Astrocyte (in vitro differentiated cells and primary cell): ENCODE measurements around the gene USP15. TPM values are rescaled to one million over a fixed set of nuclear protein-coding genes. Genes with fewer than 3 reads are reported as not detected.

Experiments
- DNase-seq: peaks from one replicate; pipeline ENCODE4 v3.0.0-alpha.2; 2010; ENCODE audit warnings: low read depth
- FAIRE-seq: peaks from 2 replicates; lab custom pipeline; 2011; peaks lifted over from hg19 to GRCh38; lab: Jason Lieb, UNC
- H2AFZ ChIP-seq: 2 replicates; pipeline ENCODE4 v1.6.0; 2012; ENCODE audit warnings: low read depth, low read length, inconsistent platforms
- H3K27ac ChIP-seq: 2 replicates; pipeline ENCODE4 v1.5.1; 2011; ENCODE audit warnings: low read depth, low read length, inconsistent platforms
- H3K27me3 ChIP-seq: 2 replicates; pipeline ENCODE4 v1.6.0; 2011; ENCODE audit warnings: low read length, inconsistent platforms; ENCODE audit not compliant: insufficient read depth
- H3K36me3 ChIP-seq: 2 replicates; pipeline ENCODE4 v1.5.1; 2011; ENCODE audit warnings: low read length, inconsistent platforms; ENCODE audit not compliant: insufficient read depth
- H3K4me1 ChIP-seq: 2 replicates; pipeline ENCODE4 v1.5.1; 2011; ENCODE audit warnings: low read length, inconsistent platforms; ENCODE audit not compliant: insufficient read depth
- H3K4me2 ChIP-seq: 2 replicates; pipeline ENCODE4 v1.6.0; 2012; ENCODE audit warnings: low read length, inconsistent platforms
- H3K4me3 ChIP-seq: 2 replicates; pipeline ENCODE4 v1.5.1; 2011; ENCODE audit warnings: low read depth, mild to moderate bottlenecking, low read length, inconsistent platforms; ENCODE audit not compliant: insufficient read depth
- H3K79me2 ChIP-seq: 2 replicates; pipeline ENCODE4 v1.6.0; 2012; ENCODE audit warnings: mild to moderate bottlenecking, low read length, inconsistent platforms; ENCODE audit not compliant: insufficient read depth
- H3K9ac ChIP-seq: 2 replicates; pipeline ENCODE4 v1.6.0; 2012; ENCODE audit warnings: mild to moderate bottlenecking, low read length, inconsistent platforms
- H3K9me3 ChIP-seq: 2 replicates; pipeline ENCODE4 v1.5.1; 2012; ENCODE audit warnings: low read depth, mild to moderate bottlenecking, low read length, inconsistent platforms; ENCODE audit not compliant: insufficient read depth
- H4K20me1 ChIP-seq: 2 replicates; pipeline ENCODE4 v1.6.0; 2012; ENCODE audit warnings: low read length, inconsistent platforms; ENCODE audit not compliant: insufficient read depth
- H3K27ac Mint-ChIP-seq: one replicate; pipeline ENCODE4 v1.8.0; 2021; ENCODE audit warnings: mild to moderate bottlenecking, mixed read lengths; ENCODE audit not compliant: unreplicated experiment
- H3K27me3 Mint-ChIP-seq: one replicate; pipeline ENCODE4 v1.8.0; 2021; ENCODE audit warnings: low read depth, mixed read lengths; ENCODE audit not compliant: unreplicated experiment
- H3K36me3 Mint-ChIP-seq: one replicate; pipeline ENCODE4 v1.8.0; 2021; ENCODE audit warnings: low read depth, mixed read lengths; ENCODE audit not compliant: unreplicated experiment
- H3K4me1 Mint-ChIP-seq: one replicate; pipeline ENCODE4 v1.8.0; 2021; ENCODE audit warnings: low read depth, mixed read lengths; ENCODE audit not compliant: unreplicated experiment
- H3K4me3 Mint-ChIP-seq: one replicate; pipeline ENCODE4 v1.8.0; 2021; ENCODE audit warnings: mild to moderate bottlenecking, moderate library complexity, mixed read lengths; ENCODE audit not compliant: unreplicated experiment
- H3K9me3 Mint-ChIP-seq: one replicate; pipeline ENCODE4 v1.8.0; 2021; ENCODE audit warnings: mild to moderate bottlenecking, mixed read lengths; ENCODE audit not compliant: unreplicated experiment
- CTCF ChIP-seq: IDR thresholded peaks from 2 replicates; pipeline ENCODE4 v1.5.1; 2011; ENCODE audit warnings: low read depth, mild to moderate bottlenecking, inconsistent platforms, low read length, moderate library complexity; ENCODE audit not compliant: insufficient read depth
- EZH2 ChIP-seq: IDR thresholded peaks from 2 replicates; pipeline ENCODE4 v1.6.1; 2012; ENCODE audit warnings: mild to moderate bottlenecking, low read length, inconsistent platforms; ENCODE audit not compliant: insufficient read depth
- total RNA-seq: library from RNA; stranded (reverse); gene quantifications from 2 replicates; pipeline ENCODE4 v1.2.1, GENCODE V29; 2021

USP15 gene
- total RNA-seq, 1 donor from 2014 or later: 81.9 TPM

GRCh38 chr12:62261876-62262517 is 1.8 kb downstream of the USP15 start:
- no peaks in the 10 kb centered on the region for H3K9me3 Mint-ChIP-seq
- Histone ChIP-seq H2AFZ (no peak overlapping the region), H3K4me1 (no peaks in the 10 kb centered on the region), H3K4me3 (peak overlapping the region; percentile 93), H3K36me3 (no peaks in the 10 kb centered on the region), H3K4me2 (peak overlapping the region; percentile 85), H4K20me1 (peaks cover 55% of the 10 kb centered on the region), H3K79me2 (peaks cover 68% of the 10 kb centered on the region), H3K9ac (no peak overlapping the region), H3K9me3 (no peaks in the 10 kb centered on the region), H3K27me3 (no peaks in the 10 kb centered on the region), H3K27ac (no peak overlapping the region)
- DNase-seq: no peak
- no peak for TF ChIP-seq EZH2
- TF ChIP-seq CTCF: no peak
- peak overlapping the region; percentile 96 for H3K4me3 Mint-ChIP-seq
- no peaks in the 10 kb centered on the region for H3K36me3 Mint-ChIP-seq
- no peaks in the 10 kb centered on the region for H3K27me3 Mint-ChIP-seq
- no peak for FAIRE-seq
- H3K27ac Mint-ChIP-seq: peak overlapping the region; percentile 59
- H3K4me1 Mint-ChIP-seq: peaks cover 15% of the 10 kb centered on the region

- H3K9me3 Mint-ChIP-seq: no peaks in the 10 kb centered on the region
- FAIRE-seq (no peak), DNase-seq (no peak)
- no peaks in the 10 kb centered on the region for H3K36me3 Mint-ChIP-seq
- Histone ChIP-seq H3K4me3 (no peak overlapping the region), H3K9me3 (no peaks in the 10 kb centered on the region), H3K79me2 (peaks cover 81% of the 10 kb centered on the region), H3K4me2 (no peak overlapping the region), H3K27me3 (no peaks in the 10 kb centered on the region), H2AFZ (no peak overlapping the region), H3K36me3 (no peaks in the 10 kb centered on the region), H4K20me1 (peaks cover 66% of the 10 kb centered on the region), H3K9ac (no peak overlapping the region), H3K4me1 (no peaks in the 10 kb centered on the region), H3K27ac (no peak overlapping the region)
- no peaks in the 10 kb centered on the region for H3K27me3 Mint-ChIP-seq
- no peak overlapping the region for H3K27ac Mint-ChIP-seq
- H3K4me3 Mint-ChIP-seq: peak overlapping the region; percentile 68
- peaks cover 17% of the 10 kb centered on the region for H3K4me1 Mint-ChIP-seq
- TF ChIP-seq EZH2: no peak
- TF ChIP-seq CTCF: no peak
These were observed 3.0 kb downstream of the USP15 start for GRCh38 chr12:62263232-62263631.

GRCh38 chr12:62263966-62264365 is 3.8 kb downstream of the USP15 start:
- peaks cover 74% of the 10 kb centered on the region for H4K20me1 ChIP-seq
- no peak overlapping the region for H2AFZ ChIP-seq
- DNase-seq (no peak), FAIRE-seq (no peak)
- H3K4me3 Mint-ChIP-seq: no peak overlapping the region
- no peak overlapping the region for H3K27ac ChIP-seq
- H3K27me3 Mint-ChIP-seq: no peaks in the 10 kb centered on the region
- H3K36me3 Mint-ChIP-seq: no peaks in the 10 kb centered on the region
- H3K4me1 Mint-ChIP-seq: peaks cover 24% of the 10 kb centered on the region
- no peak for TF ChIP-seq EZH2
- TF ChIP-seq CTCF: no peak
- H3K79me2 ChIP-seq: peaks cover 88% of the 10 kb centered on the region
- H3K4me2 ChIP-seq: no peak overlapping the region
- H3K9me3 Mint-ChIP-seq: no peaks in the 10 kb centered on the region
- no peaks in the 10 kb centered on the region for H3K9me3 ChIP-seq
- peak overlapping the region; percentile 34 for H3K27ac Mint-ChIP-seq
- no peaks in the 10 kb centered on the region for H3K36me3 ChIP-seq
- H3K27me3 ChIP-seq: no peaks in the 10 kb centered on the region
- no peak overlapping the region for H3K9ac ChIP-seq
- H3K4me3 ChIP-seq: no peak overlapping the region
- peaks cover 3% of the 10 kb centered on the region for H3K4me1 ChIP-seq
